NCI-H2081 treated with DMSO at 0.1 percent for 48 hours (cell line): ENCODE measurements around the gene KIF26A.

Source experiments
- DNase-seq: peaks from one replicate; lab custom pipeline; 2025; lab: John Stamatoyannopoulos, UW

KIF26A gene

GRCh38 chr14:104113631-104114420, 24.6 kb upstream of the KIF26A start:
- DNase-seq: no peak

DNA sequence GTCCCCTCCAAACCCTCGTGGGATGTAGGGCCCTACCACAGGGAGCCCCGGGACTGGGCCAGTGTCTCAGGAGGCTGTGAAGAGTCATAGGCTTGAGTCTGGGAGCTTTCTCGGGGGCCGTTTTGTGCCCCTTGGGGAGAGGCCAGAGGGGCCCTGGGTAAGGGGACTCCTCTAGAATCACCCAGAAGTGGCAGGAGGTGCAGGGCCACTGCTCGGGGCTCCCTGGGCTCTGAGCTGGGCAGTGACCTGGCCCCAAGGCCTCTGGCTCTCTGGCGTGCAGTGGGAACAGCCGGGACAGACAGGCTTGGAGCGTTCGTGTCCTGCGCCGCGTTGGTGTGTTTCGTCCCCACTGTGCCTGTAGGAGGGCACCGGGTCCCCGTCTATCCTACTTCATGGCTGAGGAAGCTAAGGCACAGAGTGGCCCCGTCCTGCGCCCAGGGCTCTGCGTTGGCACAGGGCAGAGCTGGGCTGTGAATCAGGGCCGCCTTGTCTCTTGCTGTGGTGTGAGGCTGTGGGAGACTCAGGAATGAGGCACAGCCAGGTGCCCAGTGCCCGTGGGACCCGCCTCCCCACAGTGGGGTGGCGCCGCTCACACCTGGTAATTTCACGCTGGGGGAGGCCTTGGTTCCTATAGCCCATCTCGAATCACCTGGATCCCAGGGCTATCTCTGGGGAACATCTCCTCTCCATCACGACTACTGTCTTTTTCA, 23.8 kb upstream of the KIF26A start:
- DNase-seq: no peak

DNA sequence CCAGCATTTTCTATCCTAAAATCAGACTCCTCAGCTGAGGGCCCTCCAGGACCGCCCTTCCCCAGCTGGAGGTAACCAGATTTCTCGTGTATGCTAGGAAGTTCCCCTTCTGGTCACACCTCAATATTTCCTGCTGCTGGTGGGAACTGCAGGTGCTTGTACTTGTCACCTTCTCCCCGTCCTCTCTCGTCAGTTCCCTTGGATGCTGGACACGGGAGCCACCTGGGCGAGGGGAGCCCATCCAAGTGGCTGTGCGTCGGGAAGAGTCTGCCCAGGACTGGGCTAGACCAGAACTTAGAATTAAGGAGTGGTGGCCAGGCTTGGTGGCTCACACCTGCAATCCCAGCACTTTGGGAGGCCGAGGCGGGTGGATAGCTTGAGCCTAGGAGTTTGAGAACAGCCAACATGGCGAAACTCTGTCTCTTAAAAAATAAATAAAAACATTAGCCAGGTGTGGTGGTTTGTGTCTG, 23.2 kb upstream of the KIF26A start:
- DNase-seq: no peak

GRCh38 chr14:104115691-104116287, 22.6 kb upstream of the KIF26A start:
- DNase-seq: no peak

- no peak for DNase-seq
These were observed 22.1 kb upstream of the KIF26A start for GRCh38 chr14:104116288-104116755.

DNA sequence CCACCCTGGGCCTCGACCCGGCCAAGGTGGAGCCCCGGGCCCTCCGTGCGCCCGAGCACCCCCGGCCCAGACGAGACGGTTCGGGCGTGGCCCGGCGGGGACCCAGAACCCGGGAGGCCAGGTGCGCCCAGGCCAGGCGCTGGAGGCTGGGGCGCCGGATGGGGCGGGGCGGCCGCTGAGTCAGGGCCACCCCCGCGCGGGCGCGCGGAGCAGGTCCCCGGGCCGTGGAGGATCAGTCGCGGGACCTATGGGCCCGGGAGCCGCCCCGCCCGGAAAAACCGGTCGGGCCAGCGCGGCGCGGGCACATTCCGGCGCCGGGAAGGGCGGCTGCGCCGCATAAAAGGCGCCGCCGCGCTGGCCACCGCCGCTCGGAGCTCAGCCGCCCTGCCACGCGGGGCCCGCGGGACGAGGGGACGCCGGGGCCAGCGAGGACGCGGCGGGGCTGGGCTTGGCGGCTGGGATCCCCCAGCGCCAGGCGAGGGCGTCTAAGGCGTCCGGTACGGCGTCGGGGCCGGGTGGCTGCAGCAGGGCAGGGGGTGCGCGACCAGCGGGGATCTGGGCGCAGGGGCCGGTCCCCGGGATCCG, 21.5 kb upstream of the KIF26A start:
- DNase-seq: no peak

DNA sequence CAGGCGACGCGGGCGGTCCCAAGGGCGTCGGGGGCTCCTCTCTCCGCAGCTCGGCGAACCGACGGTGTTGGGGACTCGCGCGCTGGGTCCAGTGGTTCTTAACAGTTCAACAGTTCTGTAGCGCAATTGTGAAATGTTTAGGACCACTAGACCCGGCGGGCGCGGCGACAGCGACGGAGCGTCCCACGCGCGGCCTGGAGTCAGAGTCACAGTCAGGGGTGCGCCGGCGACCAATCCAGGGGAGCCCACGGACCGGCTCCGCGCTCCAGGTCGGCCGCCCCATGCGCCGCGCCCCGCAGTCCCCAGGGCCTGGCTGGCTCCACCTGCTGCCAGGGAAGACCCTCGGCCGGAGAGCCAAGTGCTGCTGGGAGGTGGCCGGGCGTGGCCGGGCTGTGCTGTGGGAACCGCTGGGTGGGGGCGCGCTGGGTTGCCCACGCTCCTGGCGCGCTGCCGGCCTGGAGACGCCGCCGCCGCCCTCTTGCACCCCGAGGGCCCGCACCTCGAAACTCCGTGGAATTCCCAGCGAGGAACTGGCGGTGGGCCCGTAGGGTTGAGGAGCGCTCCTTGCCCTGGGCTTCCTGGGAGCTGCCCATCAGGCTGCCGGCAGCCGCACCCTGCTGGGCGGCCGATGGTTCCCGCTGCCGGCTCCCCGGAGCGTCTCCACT, 20.9 kb upstream of the KIF26A start:
- DNase-seq: no peak

DNA sequence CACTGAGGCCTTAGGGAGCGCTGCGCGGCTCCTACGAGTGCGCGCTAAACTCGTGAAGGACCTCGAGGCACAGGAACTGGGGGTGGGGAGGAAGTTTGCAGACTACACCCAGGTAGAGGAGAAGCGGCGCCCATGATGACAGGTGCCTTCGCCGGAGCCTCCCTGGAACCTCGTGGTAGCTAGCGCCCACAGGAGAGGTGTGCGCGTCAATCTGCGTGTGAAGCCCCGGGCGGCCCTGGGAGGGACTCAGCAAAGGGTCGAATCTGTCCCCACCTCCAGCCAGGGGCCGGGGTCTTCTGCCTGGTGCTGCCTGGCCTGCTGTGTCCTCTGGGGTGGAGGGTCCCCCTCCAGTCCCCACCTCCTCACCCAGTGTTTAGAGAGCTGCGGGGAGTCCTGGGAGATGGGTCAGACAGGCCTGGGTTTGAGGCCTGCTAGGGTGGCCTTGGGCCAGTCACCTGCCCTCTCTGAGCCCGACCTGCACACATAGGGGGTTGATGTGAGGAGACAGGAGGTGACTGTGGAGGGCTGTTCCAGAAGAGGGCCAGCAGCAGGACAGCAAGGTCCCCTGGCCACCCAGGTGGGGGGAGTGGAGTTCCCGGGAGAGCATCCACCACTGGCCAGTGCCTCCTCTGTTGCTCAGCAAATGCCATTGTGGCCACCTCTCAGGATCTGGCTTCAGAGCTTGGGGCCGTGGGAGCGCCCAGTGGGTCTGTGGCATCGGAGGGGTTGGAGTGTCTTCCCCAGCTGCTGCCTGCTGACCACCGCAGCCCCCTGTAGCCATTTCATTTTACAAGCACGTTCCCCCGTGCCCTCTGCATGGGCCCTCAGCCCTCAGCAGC, 20.2 kb upstream of the KIF26A start:
- no peak for DNase-seq

DNA sequence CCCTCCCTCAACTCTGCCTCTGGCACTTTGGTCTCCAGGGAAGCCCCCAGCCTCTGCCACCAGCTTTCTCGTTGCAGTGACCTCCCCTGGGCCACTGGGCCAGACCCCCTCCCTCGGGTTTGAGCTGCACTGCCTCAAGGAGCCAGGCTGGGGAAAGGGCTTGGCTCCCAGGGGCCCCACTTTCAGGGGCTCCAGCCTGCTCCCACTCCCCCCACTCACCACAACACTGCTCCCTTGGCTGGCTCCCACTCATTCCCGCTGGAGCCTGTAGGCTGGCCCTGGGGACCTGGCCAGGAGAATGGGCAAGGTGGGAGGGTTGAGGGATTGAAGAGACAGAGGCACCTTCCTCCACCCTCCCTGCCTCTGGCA, 19.3 kb upstream of the KIF26A start:
- DNase-seq: no peak

DNA sequence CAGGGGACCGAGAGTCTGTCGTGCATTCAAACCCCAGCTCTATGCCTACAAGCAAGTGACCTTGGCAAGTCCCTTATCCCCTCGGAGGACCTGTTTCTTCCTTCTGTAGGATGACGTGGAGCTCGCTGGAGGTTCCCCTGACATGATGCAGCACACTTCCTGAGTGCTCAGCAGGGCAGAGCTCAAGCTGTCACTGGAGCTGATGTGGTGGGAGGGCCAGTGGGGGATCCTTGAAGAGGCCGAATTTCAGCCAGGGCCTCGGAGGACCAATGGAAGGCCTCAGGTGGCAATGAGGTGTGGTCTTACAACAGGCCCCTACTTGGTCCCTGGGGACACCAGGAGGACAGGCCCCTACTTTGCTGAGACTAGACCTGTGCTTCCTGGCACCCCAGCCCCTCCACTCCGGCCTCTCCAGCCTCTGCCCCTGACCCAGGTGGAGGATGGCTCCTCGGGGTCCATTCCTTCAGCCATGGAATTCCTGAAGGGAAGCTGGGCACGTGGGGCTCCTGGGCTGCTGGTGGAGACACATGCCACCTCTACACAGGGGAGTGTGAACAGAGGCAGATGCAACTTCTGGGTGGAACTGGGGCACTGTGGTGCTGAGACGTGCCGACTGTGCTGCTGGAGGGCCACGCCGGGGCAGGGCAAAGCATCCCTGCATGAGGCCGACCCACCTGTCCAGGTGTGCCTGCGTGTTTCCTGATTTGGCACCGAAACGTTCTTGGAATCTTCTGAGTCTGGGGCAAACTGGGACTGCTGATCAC, 18.7 kb upstream of the KIF26A start:
- no peak for DNase-seq

- DNase-seq: no peak
These were observed 18.1 kb upstream of the KIF26A start for GRCh38 chr14:104120281-104120741.

DNA sequence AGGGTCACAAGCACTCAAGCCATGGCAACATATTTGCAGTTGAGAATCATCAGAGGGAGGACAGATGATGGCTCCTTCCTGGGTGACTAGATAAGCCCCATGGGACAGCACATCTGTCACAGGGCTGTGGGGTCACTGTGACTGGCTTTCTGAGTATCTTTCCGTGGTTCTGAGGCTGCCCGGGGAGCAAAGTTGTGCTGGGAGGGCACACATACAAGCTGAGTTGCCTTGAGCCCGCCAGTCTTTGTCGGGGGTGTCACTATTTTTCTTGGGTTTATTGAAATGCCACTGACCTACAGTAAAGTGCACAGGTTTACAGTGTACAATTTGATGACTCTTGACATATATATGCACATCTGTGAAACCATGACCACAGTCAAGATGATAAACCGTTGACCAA, 17.2 kb upstream of the KIF26A start:
- DNase-seq: no peak

DNA sequence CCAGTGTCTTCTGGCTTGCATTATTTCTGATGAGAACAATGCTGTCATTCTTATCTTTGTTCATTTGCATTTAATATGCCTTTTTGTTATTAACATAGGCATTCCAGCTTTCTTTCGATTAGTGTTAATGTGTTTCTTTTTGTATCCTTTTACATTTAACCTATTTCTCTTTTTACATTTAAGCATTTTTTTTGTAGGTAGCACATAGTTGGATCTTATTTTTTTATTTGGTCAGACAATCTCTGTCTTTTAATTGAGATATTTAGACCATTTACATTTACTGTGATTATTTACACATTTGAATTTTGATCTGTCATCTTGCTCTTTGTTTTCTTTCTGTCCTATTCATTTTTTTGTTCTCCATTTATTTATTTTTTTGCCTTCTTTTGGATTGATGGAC, 14.5 kb upstream of the KIF26A start:
- no peak for DNase-seq

DNA sequence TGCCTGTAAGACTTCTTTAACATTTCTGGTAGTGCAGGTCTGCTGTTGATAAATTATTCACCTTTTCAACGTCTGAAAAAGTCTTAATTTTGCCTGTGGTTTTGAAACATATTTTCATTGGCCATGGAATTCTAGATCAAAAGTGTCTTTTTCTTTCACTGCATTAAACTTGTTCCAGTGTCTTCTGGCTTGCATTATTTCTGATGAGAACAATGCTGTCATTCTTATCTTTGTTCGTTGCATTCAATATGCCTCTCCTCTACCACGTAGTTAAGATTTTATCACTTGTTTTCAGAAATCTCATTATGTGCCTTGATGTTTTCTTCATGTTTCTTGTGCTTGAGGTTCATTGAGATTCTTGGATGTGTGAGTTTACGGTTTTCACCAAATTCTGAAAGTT, 13.4 kb upstream of the KIF26A start:
- no peak for DNase-seq

DNA sequence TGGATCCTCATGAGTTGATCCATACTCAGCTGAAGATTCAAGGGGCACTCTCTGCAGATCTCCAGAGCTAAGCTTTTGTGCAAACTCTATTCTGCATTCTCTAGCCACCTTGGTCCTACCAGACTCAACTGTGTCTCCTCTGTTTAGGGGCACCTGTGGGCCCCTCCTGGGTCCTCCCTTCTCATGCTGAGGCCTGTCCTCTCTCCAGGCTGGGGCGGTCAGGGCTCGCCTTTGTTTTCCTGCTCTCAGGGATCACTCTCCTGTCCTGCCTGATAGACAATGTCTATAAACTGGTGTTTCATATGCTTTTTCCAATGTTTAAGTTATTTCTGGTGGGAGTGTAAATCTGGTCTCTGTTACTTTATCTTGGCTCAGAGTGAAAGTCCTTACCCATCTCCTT, 11.6 kb upstream of the KIF26A start:
- no peak for DNase-seq

DNA sequence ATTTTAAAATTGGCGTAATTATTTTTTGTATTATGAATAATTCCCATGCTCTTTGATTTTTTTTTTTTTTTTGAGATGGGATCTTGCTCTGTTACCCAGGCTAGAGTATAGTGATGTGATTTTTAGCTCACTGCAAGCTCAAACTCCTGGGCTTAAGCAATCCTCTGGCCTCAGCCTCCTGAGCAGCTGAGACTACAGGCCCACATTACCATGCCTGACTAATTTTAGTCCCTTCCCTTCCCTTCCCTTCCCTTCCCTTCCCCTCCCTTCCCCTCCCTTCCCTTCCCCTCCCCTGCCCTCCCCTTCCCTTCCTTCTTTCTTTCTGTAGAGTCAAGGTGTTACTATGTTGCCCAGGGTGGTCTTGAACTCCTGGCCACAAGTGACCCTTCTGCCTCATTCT, 9.4 kb upstream of the KIF26A start:
- no peak for DNase-seq

GRCh38 chr14:104129556-104129955, 8.8 kb upstream of the KIF26A start:
- no peak for DNase-seq

DNA sequence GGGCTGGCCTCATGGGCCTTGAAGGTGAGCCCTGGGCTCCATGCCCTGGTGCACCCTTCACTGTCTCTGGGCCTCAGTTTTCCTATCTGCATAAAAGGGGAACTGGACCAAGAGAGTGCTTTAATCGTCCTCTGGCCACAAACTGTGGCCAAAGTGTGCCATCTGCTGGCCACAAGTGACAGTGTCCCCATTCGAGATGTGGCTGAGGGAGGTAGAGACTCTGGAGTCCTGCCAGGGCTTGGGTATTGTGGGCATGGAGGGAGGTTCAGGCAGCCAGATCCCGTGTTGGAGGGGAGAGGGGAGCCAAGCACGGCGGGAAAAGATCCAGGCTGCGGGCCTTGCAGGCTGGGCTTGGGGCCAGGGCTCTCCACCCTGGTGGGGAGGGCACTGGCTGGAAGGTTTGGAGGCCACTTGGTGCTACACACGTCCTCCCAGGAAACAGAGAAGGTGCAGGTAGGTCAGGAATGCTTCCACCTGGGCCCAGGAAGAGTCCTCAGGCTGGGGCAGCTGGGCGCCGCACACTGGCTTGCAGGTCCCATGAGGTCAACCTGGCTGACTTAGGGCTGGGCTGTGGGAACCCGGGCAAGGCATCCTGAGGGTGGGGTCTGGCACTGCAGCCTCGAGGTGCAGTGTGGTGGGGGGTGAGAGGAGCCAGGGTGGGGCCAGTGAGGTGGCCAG, 7.3 kb upstream of the KIF26A start:
- peak; percentile 8 for DNase-seq

DNA sequence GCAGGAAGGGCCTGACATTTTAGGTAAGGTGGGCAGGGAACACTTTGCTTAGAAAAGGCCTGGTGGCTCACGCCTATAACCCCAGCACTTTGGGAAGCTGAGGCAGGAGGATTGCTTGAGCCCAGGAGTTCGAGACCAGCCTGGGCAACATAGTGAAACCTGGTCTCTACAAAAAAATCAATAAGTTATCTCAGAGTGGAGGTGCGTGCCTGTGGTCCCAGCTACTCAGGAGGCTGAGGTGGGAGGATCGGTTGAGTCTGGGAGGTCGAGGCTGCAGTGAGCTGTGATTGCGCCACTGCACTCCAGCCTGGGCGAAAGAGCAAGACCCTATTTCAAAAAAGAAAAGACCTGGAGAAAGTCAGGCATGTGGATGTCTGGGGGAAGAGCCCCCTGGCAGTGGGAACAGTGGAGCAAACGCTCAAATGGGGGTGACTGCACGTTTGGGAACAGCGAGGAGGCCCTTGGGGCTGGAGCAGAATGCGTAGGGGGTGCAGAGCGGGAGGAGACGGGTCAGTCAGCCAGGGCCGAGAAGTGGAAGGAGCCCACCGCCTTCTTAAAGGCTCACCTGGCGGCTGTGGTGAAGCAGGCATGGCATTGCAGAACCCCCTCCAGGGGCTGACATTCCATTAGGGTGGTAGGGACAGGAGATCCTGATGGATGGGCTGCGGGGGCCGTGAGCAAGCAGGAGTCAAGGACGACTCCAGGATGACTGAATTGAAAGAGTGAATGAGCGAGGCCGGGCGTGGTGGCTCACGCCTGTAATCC, 6.2 kb upstream of the KIF26A start:
- no peak for DNase-seq
